ENCODE results near the gene CCDC134. TPM values are rescaled to one million over a fixed set of nuclear protein-coding genes. Genes with fewer than 3 reads are reported as not detected.
"Not testable (repeated sequence)": the region's sequence is repeated elsewhere in the genome, so short reads cannot be mapped to it uniquely, and the experiment has no call there.

CCDC134 gene
- total RNA-seq, 2 donors from 2014 or later: 18.9 to 23.1 TPM

DNA sequence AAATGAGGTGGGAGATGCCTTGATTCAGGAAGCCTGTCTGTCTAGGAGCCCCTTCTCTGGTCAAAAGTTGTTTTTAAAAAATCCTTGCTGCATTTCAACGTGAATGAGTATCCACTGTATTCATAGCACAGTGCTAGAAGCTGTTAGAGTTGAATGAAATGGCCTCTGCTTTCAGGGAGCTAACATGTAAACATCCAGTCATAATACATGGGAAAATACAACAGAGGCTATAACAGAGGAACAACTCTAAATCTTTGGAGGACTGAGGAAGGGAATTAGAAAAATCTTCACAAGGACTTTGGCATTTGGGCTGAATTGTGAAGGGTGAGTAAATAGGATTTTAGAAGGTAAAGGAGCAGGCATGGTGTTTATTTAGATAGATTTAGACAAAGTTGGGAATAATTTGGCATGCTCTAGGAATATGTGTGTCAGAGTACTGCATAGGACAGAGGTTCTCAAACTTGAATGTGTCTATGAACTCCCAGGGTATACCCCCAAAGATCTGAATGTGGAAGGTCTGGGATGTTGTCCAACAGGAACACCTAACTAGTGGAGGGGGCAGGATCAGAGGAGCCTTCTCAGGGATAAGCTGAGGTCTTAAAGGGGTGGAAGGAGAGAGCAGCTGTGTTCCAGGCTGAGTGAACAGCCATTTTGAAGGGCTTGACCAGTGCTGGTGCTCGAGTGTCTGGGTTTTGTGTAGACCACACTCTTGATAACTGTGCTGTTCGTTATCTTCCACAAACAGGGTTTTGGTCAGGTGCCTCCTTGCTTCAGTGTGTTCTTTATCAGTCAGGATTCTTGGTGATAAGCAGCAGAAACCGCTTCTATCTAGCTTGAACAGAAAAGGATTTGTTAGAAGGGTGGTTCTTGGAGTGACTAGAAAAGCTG lies 45.1 kb downstream of the CCDC134 start:
- peak overlapping the region; percentile 2 to 33 for H3K4me3 Mint-ChIP-seq

DNA sequence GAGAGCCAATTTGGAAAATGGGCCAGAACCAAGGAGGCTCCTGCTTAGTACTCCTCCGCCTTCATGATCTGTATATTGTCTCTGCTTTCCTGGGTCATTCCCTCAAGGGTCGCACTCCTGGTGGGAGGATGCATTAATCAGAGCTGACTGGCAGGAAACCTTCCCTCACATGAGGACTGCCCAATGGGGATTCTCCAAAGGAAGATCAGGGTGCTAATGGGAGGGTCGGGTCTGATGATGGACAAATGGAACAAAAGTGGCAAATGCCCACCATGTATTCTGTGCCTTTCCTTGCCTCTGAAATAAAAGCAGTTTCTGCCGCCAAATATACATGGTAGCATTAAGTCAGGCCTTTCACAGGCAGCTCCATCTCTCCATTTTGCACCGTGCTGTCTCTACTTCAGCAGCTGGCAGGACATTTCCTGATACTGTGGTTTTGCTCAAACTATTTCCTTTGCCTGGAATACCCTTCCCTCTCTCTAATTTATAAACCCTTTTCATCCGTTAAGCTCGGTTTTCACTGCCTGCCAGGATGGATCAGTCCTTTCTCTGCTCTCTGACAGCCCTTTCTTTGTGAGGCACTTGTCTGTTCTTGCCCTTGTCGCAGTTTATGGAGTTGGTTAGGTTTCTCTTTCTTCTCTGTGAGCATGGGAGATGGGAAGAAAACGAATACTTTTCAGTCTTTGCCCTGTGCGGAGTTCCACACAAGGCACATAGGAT lies 45.9 kb downstream of the CCDC134 start:
- H3K4me1 Mint-ChIP-seq (ENCODE audit: low read depth): peaks cover 77% of the 10 kb centered on the region
- H3K36me3 Mint-ChIP-seq (ENCODE audit: insufficient read depth in 2 of 2): peaks cover 0 to 10% of the 10 kb centered on the region in 2 donors
- H3K27me3 Mint-ChIP-seq (ENCODE audit: low read depth): no peaks in the 10 kb centered on the region
- H3K4me3 Mint-ChIP-seq: peak overlapping the region; percentile 7 to 37
- DNase-seq: no peak
- ATAC-seq (replicated peaks in 1 of 2): no peak
- H3K27ac Mint-ChIP-seq: peak overlapping the region; percentile 58
- no peaks in the 10 kb centered on the region for H3K9me3 Mint-ChIP-seq

More for the DNA sequence above, 45.1 kb downstream of the CCDC134 start:
- H3K36me3 Mint-ChIP-seq (ENCODE audit: insufficient read depth in 2 of 2): peaks cover 0 to 10% of the 10 kb centered on the region in 2 donors
- DNase-seq (no peak), ATAC-seq (replicated peaks in 1 of 2) (no peak)
- no peaks in the 10 kb centered on the region for H3K27me3 Mint-ChIP-seq (ENCODE audit: low read depth)
- peak overlapping the region; percentile 49 for H3K27ac Mint-ChIP-seq
- peaks cover 80% of the 10 kb centered on the region for H3K4me1 Mint-ChIP-seq (ENCODE audit: low read depth)
- H3K9me3 Mint-ChIP-seq: no peaks in the 10 kb centered on the region

DNA sequence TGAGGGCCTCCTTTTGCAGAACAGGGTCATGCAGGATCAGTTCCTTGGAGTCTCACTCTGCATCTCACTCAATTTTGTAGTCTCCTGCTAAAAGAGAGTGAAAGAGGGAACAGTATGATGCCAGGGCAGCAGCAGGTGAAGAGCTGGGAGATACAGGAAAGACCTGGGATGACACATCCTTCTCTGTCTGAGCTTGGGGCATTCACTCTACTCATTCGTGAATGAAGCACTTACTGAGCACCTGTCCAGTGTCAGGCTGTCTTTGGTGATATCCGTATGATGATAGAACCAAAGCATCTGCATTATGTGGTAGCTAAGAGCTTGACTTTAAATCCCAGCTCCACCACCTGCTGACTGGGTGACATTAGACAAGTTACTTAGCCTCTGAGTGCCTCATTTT lies 46.8 kb downstream of the CCDC134 start:
- H3K4me1 Mint-ChIP-seq (ENCODE audit: low read depth): peaks cover 82% of the 10 kb centered on the region

DNA sequence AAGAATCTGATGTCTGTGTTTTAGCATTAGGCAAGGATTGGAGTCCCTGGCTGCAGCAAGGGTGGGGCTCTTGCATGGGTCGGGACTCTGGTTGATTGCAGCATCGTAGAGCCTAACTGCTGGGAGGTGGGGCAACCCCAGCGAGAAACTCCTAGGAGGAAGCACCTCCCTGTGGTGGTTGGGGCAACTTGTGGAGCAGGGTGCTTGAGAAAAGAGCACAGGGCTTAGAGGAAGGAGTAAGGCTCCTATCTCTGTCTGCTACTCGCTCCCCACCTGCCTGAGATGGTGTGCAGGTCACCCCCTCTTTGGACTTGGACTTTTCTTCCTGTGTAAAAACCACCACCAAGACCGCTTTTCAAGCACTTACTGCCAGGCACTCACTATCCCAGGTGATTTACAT lies 48.0 kb downstream of the CCDC134 start:
- DNase-seq (no peak), ATAC-seq (replicated peaks in 1 of 2) (no peak)
- Mint-ChIP-seq H3K27me3 (ENCODE audit: low read depth) (no peaks in the 10 kb centered on the region), H3K27ac (no peak overlapping the region), H3K36me3 (ENCODE audit: insufficient read depth in 2 of 2) (peaks cover 3 to 11% of the 10 kb centered on the region in 2 donors), H3K4me1 (ENCODE audit: low read depth) (peaks cover 82% of the 10 kb centered on the region), H3K9me3 (no peaks in the 10 kb centered on the region), H3K4me3 (no peak overlapping the region)

More for the DNA sequence above, 46.8 kb downstream of the CCDC134 start:
- H3K27me3 Mint-ChIP-seq (ENCODE audit: low read depth): no peaks in the 10 kb centered on the region
- ATAC-seq (replicated peaks in 1 of 2): no peak
- no peak for DNase-seq
- H3K9me3 Mint-ChIP-seq: no peaks in the 10 kb centered on the region
- H3K36me3 Mint-ChIP-seq (ENCODE audit: insufficient read depth in 2 of 2): peaks cover 0 to 11% of the 10 kb centered on the region in 2 donors
- H3K27ac Mint-ChIP-seq: peak overlapping the region; percentile 58
- H3K4me3 Mint-ChIP-seq: peak overlapping the region; percentile 2 to 37

DNA sequence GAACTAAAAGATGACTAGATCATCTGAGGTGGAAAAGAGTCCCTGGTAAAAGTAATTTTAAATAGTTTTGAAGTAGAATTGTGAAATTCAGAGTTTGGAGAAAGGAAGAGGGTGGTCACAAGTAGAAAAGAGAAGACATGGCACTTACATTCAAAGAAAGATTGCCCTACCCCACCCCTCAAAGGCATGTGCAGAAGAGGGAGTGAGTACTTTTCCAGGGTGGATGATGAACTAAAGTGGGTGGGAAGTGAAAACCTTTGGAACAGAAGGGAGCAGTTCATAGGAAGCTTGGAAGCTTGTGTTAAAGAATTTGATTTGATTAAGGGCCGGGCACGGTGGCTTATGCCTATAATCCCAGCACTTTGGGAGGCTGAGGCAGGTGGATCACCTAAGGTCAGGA lies 56.0 kb downstream of the CCDC134 start:
- Mint-ChIP-seq H3K36me3 (ENCODE audit: insufficient read depth in 2 of 2) (peaks cover 4 to 12% of the 10 kb centered on the region in 2 donors), H3K27ac (peak overlapping the region; percentile 93), H3K4me3 (peak overlapping the region; percentile 47 to 51), H3K9me3 (no peaks in the 10 kb centered on the region), H3K4me1 (ENCODE audit: low read depth) (peaks cover 95% of the 10 kb centered on the region), H3K27me3 (ENCODE audit: low read depth) (no peaks in the 10 kb centered on the region)
- DNase-seq (no peak), ATAC-seq (replicated peaks in 1 of 2) (no peak)

DNA sequence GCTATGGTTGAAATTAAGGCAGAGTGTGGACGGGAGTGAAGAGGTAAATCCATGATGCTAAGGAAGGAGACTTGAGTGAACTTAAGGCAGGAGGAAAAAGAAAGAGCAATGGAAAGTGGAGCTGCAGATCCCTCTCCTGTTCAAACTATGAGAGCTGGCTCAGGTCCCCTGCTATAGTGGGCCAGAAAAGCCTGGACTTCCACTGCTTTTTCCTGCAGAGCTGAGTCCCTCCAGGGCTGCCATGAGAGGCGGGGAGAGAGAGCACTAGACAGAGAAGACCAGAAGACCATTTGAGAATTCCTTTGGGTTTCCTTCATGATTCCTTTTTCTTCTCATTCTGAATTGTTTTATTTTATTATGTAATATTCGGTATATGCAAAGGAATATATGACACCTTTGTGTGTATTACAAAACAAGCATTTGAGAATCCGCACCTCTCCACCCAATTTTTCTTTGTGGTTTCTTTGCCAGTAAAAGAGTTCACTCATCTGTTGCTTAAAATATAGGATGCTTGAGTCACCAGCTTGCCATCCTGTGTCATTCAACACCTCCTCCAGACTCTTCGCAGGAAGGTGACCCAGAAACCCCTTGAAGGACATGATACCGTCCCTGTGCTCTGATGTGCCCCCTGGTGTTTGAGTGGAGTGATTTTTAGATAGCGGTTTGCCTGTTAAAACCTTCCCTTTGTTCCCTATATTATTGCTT lies 56.8 kb downstream of the CCDC134 start:
- peak; percentile 57 to 70 for ATAC-seq (replicated peaks in 1 of 2)

DNA sequence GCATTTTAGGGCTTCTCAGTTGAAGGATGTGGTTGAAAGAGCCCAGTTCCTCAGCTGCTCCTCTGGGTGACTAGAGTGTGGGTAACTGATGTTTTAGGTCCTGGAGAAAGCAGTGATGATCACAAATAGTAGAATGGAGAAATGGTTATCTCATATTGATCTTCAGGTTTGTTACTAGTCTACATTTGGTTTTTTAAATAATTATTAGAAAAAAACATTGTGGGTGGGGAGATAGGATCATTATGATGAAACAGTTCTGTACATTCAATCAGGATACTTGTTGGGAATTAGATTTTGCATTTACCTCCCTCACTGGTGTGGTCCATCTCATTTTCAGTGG lies 57.4 kb downstream of the CCDC134 start:
- Mint-ChIP-seq H3K4me1 (ENCODE audit: low read depth) (peaks cover 95% of the 10 kb centered on the region), H3K36me3 (ENCODE audit: insufficient read depth in 2 of 2) (peaks cover 4 to 8% of the 10 kb centered on the region in 2 donors), H3K4me3 (peak overlapping the region; percentile 71 to 84), H3K9me3 (no peaks in the 10 kb centered on the region), H3K27ac (peak overlapping the region; percentile 93), H3K27me3 (ENCODE audit: low read depth) (no peaks in the 10 kb centered on the region)
- DNase-seq (no peak), ATAC-seq (replicated peaks in 1 of 2) (no peak)

More for the DNA sequence above, 56.8 kb downstream of the CCDC134 start:
- peak; percentile 82 to 89 for DNase-seq
- peak overlapping the region; percentile 71 to 77 for H3K4me3 Mint-ChIP-seq
- no peaks in the 10 kb centered on the region for H3K9me3 Mint-ChIP-seq
- H3K27ac Mint-ChIP-seq: peak overlapping the region; percentile 93
- H3K4me1 Mint-ChIP-seq (ENCODE audit: low read depth): peaks cover 94% of the 10 kb centered on the region
- H3K36me3 Mint-ChIP-seq (ENCODE audit: insufficient read depth in 2 of 2): peaks cover 4 to 11% of the 10 kb centered on the region in 2 donors
- H3K27me3 Mint-ChIP-seq (ENCODE audit: low read depth): no peaks in the 10 kb centered on the region

DNA sequence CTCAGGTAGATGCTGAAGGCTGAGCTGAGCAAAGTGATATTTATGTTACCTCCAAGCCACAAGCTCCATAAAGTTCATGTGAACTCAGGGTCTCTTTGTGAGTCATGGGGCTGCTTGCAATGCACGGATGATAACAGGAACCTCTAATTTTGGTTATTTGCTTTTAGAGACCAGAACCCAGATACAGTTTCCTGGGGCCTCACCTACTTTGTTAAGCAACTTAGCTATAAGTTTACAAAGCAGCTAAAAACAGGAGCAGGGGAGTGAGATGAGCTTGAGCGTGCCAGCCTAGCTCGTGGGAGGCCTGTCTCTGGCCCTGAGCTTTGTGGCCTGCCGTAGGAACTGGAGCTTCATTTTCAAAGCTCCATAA lies 61.7 kb downstream of the CCDC134 start:
- Mint-ChIP-seq H3K27ac (peak overlapping the region; percentile 98), H3K4me1 (ENCODE audit: low read depth) (peaks cover 96% of the 10 kb centered on the region), H3K9me3 (no peaks in the 10 kb centered on the region), H3K36me3 (ENCODE audit: insufficient read depth in 2 of 2) (peaks cover 6 to 16% of the 10 kb centered on the region in 2 donors), H3K27me3 (ENCODE audit: low read depth) (no peaks in the 10 kb centered on the region), H3K4me3 (peak overlapping the region; percentile 80 to 90)
- ATAC-seq (replicated peaks in 1 of 2) (peak; percentile 55 to 65), DNase-seq (peak; percentile 54 to 74)

DNA sequence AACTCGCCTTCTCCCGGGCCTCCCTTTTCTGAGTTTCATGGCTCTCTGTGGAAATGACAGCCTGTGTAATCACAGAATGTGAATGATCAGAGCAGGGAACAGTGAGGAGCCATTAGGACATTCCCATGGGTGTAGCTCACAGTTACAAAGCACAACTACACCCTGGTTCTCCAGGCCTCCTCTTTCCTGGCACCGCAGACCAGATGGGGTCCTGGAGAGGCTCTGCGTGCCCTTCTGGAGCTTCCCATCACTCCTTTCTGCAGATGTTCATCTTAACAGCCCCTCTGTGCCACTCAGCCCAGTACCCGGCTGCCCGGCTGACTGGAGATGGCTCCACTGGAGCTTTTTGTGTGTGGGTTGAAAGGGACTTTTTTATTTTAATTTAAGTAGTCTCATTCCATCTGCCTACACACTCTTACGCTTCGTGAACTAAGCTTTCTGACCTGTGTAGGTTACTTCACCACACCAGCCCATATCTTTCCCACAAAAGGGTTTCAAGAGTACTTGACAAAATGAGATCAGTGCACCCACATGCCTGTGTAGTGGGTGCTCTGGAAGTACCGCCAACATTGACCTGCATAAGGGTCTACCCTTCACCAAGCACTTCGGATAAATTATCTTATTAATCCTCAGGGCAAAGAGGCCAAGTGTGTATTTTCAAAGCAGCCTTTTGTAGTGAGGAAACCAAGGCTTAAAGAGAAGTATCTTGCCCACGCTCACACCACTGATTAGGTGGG lies 62.2 kb downstream of the CCDC134 start:
- Mint-ChIP-seq H3K4me1 (ENCODE audit: low read depth) (peaks cover 90% of the 10 kb centered on the region), H3K27me3 (ENCODE audit: low read depth) (no peaks in the 10 kb centered on the region), H3K4me3 (peak overlapping the region; percentile 80 to 90), H3K36me3 (ENCODE audit: insufficient read depth in 2 of 2) (peaks cover 6 to 16% of the 10 kb centered on the region in 2 donors), H3K27ac (peak overlapping the region; percentile 98), H3K9me3 (no peaks in the 10 kb centered on the region)
- peak; percentile 71 to 83 for DNase-seq
- ATAC-seq (replicated peaks in 1 of 2): peak; percentile 69 to 76

DNA sequence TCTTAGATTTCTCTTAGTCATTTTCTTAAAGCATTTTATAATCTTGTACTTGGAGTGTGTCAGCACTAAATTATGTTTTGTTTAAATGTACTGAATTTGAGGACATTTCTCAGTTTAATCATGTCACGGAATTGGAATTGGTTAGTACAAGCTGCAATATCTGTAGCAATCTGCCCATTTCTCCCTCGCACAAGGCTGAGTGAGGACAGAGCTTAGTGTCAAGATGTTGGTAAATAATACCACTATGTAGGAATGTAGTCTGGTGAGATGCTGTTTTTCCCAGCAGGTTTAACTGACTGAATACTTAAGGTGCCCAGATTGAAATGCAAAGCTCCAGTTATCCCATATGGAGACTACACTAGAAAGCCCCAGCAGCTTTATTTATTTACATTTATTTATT lies 63.0 kb downstream of the CCDC134 start:
- Mint-ChIP-seq H3K4me1 (ENCODE audit: low read depth) (peaks cover 83% of the 10 kb centered on the region), H3K9me3 (no peaks in the 10 kb centered on the region), H3K27ac (peak overlapping the region; percentile 98), H3K4me3 (peak overlapping the region; percentile 80 to 90), H3K36me3 (ENCODE audit: insufficient read depth in 2 of 2) (peaks cover 6 to 16% of the 10 kb centered on the region in 2 donors), H3K27me3 (ENCODE audit: low read depth) (no peaks in the 10 kb centered on the region)
- ATAC-seq (replicated peaks in 1 of 2): no peak
- no peak for DNase-seq

DNA sequence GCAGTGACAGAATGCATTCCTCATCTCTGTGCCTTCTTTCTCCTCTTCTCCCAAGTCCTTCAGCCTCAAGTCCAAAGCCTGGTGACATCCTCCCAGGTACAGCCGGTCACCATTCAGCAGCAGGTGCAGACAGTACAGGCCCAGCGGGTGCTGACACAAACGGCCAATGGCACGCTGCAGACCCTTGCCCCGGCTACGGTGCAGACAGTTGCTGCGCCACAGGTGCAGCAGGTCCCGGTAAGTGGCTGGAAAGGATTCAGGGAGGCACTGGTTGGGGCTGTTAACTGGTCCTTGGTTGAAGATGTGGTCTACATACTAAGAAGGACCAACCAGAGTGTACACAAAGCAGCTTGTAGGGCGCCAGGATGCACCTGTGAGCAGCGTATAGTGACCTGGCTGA lies 68.1 kb downstream of the CCDC134 start:
- Mint-ChIP-seq H3K4me1 (ENCODE audit: low read depth) (peaks cover 66% of the 10 kb centered on the region), H3K9me3 (no peaks in the 10 kb centered on the region), H3K4me3 (no peak overlapping the region), H3K27ac (no peak overlapping the region), H3K36me3 (ENCODE audit: insufficient read depth in 2 of 2) (peaks cover 10 to 36% of the 10 kb centered on the region in 2 donors), H3K27me3 (ENCODE audit: low read depth) (no peaks in the 10 kb centered on the region)
- ATAC-seq (replicated peaks in 1 of 2) (no peak), DNase-seq (no peak)

DNA sequence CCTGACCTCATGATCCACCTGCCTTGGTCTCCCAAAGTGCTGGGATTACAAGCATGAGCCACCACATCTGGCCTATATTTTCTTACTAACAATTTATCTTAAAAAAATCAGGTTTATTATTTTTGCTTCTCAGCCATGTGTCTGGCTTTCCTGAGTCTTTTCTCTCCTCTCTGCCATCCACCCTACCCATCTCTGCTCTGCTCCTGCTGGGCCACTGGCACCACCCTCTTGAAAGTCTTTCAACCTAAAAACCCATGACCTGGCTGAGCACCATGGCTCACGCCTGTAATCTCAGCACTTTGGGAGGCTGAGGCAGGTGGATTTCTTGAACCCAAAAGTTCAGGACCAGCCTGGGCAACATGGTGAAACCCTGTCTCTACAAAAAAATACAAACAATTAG lies 69.6 kb downstream of the CCDC134 start:
- H3K36me3 Mint-ChIP-seq (ENCODE audit: insufficient read depth in 2 of 2): peaks cover 11 to 44% of the 10 kb centered on the region in 2 donors
- not testable (repeated sequence) for DNase-seq; H3K9me3 Mint-ChIP-seq; H3K27me3 Mint-ChIP-seq (ENCODE audit: low read depth); H3K27ac Mint-ChIP-seq; ATAC-seq (replicated peaks in 1 of 2); H3K4me3 Mint-ChIP-seq
- peaks cover 68% of the 10 kb centered on the region for H3K4me1 Mint-ChIP-seq (ENCODE audit: low read depth)
